Transverse colon (tissue), 3 donors: Measurements from ENCODE around the gene GNA14.

Experiments
- CTCF ChIP-seq, 5 experiments: fragments of 200-600 bp in 3 of 5; fragments of 450-650 bp in 2 of 5; sonication (generic) in 3 of 5; IDR thresholded peaks; 1 replicate in 2 of 5; 2 replicates in 3 of 5; pipeline ENCODE4 v1.5.1; 2016 to 2017; ENCODE audit warnings: antibody characterized with exemption in 5 of 5, inconsistent platforms in 3 of 5, mild to moderate bottlenecking in 2 of 5, moderate library complexity in 1 of 5
- POLR2A ChIP-seq: fragments of 450-650 bp; IDR thresholded peaks from one replicate; pipeline ENCODE4 v1.6.1; 2016; ENCODE audit warnings: antibody characterized with exemption, mild to moderate bottlenecking, moderate library complexity

DNA sequence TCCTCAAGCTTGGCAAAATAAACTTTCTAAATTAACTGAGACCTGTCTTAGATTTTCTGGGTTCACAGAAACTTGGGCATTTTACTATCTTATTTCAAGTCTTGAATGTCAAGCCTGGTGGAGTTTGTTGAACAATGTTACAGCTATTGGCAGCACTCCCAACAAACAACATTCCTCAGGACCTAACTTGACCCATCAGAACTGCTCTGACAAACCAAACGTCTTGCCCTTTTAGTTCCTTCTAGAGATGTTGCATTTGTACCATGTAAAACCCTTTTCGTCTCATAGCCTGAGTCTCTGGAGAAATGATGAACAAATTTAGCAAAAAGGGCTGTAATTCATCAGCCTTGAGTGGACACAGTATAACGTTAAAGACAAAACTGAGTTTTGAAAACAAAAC is 51.1 kb downstream of the GNA14 start:
- no peak for TF ChIP-seq POLR2A
- TF ChIP-seq CTCF (IDR thresholded peaks at IDR 0.05) = no peak
